DMS153 treated with DMSO at 0.1 percent for 48 hours (cell line): ENCODE results near the gene CDHR2.

ENCODE experiments used
- DNase-seq: peaks from one replicate; lab custom pipeline; 2025; ENCODE audit not compliant: unreplicated experiment; lab: John Stamatoyannopoulos, UW

The CDHR2 gene

DNA sequence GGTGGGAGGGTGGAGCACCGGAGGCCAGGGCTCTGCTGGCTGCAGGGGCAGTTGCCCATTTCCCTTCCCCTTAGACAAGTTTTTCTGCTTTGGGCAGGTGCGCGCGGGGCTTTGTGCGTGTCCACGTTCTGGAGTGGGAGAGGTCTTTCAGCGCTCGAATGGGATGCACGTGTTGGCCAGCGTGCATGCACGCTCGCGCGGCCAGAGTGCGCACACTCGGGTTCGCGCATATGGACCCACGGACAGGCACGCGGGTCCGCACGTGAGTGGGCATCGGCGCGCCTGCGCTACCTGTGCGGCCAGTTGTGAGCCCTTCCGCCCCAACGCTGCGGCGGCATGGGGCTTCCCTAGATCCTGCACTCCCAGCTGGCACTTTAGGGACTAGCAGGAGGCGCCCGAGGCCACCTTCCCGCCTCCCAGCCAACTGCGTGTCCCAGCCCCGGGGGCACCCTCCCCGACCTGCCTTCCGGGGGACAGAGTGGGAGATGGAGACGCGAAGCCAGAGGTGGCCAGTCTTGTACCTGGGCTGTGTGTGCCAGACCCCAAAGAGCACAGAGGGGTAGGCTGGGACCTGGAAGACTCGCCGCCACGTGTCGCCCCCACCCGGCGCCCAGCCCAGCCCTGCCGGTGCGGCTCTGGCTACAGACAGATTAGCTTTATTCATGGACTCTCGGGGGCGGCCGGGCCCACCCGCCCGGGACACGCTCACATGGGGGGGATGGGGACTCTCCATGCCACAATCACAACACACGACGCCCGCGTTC, 70.6 kb downstream of the CDHR2 start:
- DNase-seq: no peak

DNA sequence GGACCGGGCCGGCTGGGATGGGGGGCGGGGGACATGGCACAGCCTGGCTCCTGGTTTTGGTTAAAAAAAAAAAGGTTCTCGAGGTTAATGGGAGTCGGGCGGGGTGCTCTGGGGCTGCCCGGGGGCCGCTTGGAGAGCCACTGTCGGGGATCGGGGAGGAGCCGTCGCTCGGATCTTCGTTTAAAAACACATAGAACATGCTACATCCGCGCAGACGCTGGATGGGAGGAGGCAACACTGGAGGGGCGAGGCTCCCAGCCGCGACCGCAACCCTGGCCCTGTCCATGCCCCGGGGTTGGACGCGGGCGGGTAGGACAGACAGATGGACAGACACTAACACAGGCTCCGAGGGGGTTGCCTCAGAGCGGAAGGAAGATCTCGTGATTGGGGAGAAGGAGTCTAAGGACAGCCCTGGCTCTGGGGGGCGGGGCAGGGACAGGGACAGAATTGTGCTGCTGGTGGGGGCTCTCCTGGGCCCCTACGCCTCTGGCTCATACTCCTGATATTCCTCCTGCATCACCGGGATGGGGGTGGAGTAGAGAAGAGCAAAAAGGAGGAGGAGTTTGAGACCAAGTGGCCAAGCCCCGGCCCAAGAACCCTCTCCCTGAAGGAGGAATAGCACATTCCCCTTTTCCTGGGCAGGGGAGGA, 71.3 kb downstream of the CDHR2 start:
- no peak for DNase-seq

DNA sequence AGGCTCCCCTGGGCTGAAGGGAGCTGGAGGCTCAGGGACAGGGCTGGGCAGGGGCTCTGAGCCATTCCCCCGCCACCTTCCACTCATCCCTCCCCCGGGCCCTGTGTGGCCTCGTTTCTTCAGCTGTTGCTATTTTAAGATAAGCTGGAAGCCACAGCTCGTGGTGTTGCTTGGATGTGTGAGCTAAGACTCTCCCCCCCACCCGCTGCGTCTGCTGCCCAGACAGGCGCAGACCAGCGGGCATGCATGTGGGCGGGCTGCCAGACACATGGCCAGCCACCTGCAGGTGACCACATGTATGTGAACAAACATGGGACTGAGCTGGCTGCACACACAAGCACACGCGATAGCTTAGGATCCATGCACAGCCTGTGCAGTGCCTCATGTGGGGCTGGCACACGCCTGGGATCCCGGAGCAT, 72.5 kb downstream of the CDHR2 start:
- DNase-seq: no peak

DNA sequence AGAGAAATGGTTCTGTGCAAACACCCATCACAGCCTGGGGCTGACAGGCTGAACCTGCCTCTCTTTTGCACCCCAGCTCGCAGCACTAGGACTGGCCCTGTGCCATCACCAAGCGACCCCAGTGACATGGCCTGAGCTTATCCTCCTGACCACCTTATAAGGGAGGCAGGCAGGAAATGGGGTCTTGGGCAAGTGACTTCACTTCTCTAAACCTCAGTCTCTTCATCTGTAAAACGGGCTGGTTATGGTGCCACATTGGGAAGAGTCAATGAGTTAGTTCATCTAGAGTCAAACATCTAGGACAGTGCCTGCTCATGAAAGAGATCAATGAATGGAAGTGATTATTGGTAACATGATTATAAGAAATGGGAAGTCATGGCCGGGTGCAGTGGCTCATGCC, 75.0 kb downstream of the CDHR2 start:
- no peak for DNase-seq

DNA sequence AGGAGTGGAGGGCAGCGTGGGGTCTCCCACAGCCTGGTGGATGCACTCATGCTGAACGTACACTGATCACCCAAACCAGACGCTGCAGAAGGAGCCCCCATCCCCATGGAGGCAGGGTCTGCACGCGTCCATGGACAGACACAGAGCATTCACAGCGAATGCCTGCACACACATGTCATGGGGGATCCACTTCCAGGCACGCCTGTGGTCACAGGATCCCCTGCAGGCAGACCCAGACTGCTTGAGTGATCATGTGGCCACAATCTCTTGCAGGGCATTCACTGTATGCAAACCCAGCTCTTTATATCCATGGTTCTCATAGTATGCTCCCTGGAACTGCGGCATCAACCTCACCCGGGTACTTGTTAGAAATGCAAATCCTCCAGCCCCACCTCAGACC, 75.8 kb downstream of the CDHR2 start:
- no peak for DNase-seq

DNA sequence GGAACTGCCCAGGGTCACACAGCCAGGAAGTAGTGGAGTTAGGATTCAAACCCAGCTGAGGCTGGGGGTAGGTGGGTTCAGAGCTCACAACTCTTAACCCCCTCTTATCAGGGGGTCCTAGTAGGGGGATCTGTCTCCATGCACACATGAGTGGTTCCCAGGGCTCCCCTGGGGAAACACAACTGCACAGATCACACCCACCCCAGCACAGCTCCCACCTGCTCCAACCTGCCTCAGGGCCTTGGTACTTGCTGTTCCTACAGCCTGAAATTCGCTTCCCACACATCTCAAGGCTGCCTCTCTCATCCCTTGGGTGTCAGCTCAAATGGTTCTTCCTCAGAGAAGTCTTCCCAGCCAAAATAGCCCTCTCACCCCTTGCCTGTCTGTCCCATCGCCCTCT, 76.4 kb downstream of the CDHR2 start:
- DNase-seq: no peak

DNA sequence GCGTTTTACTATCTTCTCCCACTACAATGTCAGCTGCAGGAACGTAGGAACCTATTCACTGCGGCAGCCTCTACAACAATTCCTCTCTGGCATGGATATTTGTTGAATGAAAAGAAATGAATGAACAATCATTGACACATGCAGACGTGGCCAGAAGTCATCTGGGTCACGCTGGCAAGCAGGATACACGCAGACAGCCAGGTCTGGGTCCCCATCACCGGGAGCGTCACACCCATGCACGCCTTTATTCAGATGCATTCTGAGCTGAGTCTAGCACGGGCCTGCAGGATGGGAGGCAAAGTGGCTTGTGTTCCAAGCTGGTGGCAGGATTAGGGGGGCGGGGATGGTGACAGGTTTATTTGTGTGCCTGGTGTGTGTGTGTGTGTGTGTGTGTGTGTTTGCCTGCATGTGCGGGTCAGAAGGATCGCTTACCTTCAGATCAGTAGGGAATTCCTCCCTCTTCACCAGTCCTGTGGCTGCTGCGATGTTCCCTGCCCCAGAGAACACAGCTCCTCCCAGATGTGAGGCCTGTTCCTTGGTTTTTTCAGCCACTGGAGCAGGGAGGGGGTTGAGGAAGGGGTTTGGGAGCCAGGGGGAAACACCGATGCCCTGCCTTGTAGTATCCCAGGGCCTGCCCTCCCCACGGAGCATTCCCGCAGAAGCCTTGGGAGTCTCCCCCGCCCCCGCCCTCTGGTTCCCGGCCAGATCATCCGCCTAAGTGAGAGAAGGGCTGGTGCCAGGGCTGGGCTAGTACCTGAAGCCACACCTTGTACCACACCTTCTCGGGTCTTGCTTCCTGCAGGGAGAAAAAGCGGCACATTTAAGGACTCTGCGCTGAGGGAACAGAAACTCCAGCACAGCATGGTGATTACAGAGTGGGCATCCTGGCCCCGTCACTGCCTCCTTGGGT, 77.1 kb downstream of the CDHR2 start:
- DNase-seq: no peak

DNA sequence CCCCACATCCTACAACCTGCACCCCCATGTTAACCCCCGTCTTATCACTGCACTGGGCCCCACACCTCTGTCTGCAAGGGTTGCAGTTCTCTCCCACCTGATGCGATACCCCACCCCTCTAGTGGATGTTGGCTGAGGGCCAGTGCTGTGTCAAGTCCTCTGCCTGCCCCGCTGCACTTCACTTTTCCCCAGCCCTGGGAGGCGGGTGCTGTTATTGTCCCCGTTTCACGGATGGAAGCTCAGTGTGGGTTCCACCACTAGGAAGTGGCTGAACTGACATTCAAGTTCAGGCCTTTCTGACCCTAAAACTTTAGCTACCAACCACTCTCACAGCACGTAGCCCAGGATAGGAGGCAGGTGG, 77.7 kb downstream of the CDHR2 start:
- no peak for DNase-seq

DNA sequence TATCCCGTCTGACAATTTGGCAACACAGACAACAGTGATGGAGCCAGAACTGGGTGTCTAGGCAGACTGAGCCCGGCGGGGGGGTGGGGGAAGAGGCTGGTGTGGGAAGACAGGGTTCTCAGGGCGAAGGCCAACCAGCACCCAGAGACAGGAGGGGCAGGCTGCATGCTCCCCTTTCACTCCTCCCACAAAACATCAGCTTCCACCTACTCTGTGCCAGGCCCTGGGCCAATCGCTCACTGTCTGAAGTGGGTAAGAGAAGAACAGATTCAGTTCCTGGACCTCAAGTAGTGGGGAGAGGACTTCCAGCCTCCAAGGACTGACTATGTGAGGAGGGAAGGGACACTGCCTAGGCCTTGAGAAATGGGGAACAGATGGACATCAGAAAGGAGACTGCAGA, 78.4 kb downstream of the CDHR2 start:
- DNase-seq: no peak

DNA sequence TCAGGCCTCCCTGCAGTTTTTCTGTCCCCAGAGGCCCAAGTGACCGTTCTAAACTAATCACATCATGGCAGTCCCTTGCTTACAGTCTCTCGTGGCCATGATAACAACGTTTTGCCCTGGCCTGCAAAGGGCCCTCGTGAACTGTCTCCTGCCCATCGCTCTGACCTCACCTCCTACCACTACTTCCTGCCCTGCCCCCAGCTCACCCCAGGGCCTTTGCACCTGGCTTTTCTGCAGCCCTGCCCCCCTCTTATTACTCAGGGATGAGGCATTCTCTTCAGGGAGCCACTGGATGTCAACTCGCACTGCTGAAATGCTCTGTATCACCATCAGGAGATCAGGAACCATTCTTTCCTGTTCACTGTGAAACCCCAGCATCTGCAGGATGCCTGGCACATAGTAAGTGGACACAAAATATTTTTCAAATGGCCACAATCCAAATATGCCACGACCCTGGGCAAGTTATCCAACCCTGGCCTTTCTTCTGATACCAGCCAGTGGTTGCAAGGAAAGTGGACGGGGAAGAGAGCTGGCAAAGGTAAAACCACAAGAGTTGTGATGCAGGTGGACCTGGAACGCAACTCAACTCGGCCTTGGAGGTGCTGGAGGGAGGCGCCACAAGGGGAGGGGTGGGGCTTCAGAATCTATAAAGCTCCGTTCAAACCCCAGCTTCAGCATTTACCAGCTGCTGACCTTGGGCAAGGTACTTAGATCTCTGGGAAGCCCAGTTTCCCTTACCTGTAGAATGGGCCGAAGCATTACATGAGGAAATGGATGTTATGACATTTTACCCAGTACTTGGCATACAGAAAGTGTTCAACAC, 79.5 kb downstream of the CDHR2 start:
- DNase-seq: no peak

DNA sequence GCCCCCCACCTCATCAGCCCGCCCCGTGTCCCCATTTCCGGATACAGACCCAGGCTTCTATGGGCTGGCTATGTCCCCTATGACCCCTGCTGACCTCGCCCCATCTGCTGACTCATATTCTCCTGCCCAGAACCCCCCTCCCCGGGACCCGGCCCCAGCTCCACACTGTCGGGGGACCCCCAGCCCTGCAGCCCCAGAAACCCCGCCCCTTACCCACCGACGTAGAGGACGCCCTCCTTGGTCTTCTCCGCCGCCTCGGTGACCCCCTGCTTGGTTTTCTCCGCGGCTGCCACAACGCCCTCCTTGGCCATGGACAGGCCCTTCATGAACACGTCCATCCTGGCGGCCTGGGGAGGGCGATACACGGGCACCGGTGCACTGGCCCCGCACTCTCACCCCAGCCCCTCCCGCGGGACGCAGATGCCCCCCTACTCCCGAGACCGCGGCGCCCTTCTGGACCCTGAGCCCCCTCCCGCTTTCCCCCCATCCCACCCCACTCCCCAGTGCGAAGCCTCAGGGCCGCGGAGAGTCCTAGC, 80.2 kb downstream of the CDHR2 start:
- no peak for DNase-seq

DNA sequence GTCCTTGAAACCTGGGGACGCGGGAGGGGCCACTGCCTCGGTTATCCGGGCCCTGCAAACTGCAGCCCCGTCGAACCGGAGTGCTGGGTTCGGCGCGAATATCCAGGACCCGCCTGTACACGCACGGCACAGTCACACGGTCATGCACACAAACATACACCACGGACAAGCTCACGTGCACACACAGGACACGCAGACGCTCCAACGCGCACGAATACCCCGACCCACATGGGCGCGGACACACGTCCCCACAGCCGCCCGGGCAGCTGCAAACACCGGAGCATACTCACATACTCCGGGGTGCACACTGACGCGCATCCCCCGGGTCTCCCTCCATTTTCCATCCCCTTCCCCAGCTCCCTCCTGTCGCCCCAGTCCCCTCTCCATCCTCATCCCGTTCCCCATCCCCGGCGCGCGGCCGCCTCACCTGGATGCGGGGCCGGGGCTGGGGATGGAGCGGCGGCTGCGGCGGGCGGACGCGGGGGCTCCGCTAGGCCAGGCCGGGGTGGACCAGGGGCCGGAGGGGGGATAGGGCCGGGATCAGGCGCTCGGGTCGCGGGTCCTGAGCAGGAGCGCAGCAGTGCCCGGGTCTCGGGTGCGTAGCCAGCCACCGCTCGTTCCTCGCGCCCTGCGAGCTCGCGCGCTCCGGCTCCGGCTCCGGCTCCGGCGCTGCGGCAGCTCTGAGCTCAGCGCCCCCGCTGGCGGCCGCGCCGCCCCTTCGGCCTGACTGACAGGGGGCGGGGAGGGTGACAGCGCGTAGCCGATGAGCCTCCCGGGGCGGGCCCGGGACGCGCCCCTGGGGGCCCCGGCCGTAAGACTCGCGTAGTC, 80.9 kb downstream of the CDHR2 start, which contains the start of the genes EIF4E1B and SNCB:
Gene EIF4E1B, plus strand, starts transcription at position 823 of the 828 bp plus-strand sequence. CDS start 12,113 bp downstream, outside the sequence.
Gene SNCB, minus strand, starts transcription at position 682 of the 828 bp plus-strand sequence. CDS start 880 bp downstream, outside the sequence.
- no peak for DNase-seq

DNA sequence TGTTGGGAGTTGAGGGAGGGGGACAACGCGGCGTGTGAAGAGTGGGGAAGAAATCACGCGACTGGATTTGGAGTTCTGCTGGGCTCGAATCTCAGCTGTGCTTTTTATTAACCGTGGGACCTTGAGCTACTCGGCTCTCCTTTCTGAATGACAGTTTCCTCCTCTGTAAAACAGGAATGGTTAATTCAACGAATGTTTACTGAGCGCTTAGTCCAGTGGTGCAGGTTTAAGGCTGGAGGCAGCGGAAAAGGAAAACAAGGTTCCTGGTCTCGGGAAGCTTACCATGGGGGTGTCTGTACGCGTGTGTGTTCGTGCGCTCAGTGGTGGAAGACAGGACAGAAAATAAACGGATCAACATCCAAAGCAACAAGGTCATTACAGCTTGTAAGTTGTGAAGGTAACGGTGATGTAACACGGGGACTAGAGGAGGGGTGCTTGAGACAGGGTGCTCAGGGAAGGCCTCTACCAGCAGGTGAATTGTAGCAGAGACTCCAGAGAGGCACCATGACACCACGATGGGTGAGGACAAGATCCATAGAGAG, 81.6 kb downstream of the CDHR2 start:
- no peak for DNase-seq

DNA sequence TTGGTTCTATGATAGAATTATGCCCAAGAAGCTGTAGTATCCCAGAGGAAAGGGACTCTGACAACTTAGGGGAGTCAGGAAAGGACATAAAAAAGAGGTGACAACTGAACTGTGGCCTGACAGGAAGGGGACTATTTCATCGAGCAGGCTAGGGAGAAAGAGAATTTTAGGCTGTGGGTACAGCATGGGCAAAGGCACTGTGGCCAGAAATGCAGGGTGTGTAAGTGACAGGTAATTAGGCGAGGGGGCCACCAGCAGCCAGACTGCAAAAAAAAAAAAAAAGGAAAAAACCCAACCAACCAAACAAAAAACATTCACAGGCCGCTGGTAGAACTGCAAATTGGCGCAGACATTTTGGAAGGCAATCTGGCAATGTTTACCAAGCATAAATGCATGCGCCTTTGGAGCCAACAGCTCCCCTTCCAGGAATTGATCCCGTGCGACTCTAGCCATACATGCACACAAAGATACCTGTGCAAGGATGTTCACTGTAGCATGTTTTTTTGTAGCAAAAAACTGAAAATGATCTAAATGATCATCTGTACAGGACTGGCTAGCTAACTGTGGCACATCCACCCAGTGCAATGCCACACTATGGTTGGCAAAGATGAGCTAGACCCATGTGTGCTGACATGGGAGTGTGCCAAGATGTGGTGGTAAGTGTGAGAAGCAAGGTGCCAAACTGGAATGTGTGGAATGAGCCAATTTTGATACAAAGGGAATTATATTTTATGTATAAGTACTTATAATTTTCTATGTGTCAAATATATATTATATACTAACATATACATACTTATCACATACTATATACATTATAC, 82.5 kb downstream of the CDHR2 start:
- no peak for DNase-seq

DNA sequence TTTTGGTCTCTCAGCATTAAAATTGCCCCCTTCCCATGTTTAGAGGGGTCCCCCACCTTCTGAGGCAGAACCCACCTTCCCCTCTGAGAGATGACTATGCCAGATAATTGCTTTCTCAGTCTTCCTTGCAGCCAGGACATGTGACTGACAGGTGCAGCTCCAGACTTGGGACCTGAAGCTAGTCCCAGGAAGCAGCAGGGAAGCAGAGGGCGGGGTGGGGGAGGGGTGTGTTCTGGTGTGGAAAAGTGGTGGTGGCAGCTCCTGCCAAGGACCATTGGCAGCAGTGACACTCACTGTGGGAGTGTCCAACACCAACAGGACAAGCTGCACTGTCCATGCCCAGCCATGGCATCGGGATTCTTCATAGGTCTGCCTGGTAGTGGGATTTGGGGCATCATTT, 83.6 kb downstream of the CDHR2 start:
- no peak for DNase-seq

DNA sequence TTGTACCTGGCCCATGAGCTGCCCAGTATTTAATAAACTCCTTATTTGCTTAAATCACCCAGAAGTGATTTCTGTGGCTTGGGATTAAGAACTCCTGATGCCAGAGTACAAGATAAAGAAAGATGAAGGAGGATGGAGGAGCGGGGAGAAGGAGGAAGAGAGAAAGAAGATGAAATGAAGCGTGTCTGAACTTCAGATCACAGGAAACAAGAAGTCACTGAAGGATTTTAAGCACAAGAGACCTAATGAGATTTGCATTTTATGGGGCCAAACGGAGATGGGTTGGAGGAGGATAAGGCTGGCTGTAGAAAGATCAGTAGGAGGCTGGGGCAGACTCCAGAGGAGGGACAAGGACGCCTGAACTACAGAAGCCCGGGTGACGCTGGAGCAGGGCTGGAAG, 84.5 kb downstream of the CDHR2 start:
- no peak for DNase-seq

DNA sequence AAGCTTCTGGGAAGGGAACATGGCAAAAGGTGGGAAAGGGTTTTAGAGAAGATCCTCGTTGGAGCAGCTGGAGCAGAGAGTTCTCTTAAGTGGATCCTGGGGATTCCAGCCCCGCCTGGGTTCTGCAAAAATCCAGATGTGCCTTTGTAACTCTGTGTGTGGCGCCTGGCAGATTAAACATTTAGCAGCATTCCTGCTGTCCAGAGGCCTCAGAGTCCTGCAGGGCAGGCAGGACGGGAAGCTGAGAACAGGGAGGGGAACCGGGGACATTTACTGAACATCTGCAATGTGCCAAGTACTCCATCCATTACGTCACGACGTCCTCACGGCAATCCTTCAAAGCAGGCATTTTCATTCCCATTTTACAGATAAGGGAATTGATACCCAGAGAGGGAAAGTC, 87.3 kb downstream of the CDHR2 start:
- no peak for DNase-seq

DNA sequence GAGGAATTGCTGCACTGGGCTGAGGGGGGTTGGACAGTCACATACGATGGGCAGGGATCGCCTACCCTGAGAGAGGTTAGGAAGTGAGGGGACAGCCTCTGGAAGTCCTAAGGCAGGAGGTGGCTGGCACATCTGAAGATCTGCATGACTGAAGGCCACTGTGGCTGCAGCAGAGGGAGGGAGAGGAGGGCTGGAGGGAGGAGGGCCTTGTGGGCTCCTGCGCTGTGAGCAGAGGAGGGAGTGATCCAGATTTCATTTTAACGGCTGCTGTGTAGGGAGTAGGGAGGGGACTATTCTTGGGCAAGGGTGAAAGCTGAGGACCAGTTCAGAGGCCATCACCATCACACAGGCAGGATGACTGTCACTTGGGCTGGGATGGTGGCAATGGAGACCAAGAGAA, 88.4 kb downstream of the CDHR2 start:
- no peak for DNase-seq
